Smooth muscle cell (in vitro differentiated cells): ENCODE measurements around the gene ZFY. TPM values are rescaled to one million over a fixed set of nuclear protein-coding genes. Genes with fewer than 3 reads are reported as not detected.

Experiments used
- DNase-seq: peaks from one replicate; lab custom pipeline; 2025; ENCODE audit not compliant: unreplicated experiment; lab: John Stamatoyannopoulos, UW
- H2AFZ ChIP-seq: fragments of 200-600 bp; sonication (generic); 2 replicates; pipeline ENCODE4 v1.6.0; 2016; ENCODE audit warnings: antibody characterized with exemption, low read depth, mild to moderate bottlenecking
- H3F3A ChIP-seq: fragments of 200-600 bp; sonication (generic); 2 replicates; pipeline ENCODE4 v1.6.0; 2017; ENCODE audit warnings: antibody characterized with exemption, low read depth
- H3K27ac ChIP-seq: fragments of 200-600 bp; sonication (generic); 2 replicates; pipeline ENCODE4 v1.5.1; 2016; ENCODE audit warnings: low read depth, mild to moderate bottlenecking
- H3K27me3 ChIP-seq: fragments of 200-600 bp; sonication (generic); 2 replicates; pipeline ENCODE4 v1.6.1; 2016; ENCODE audit warnings: low read depth, mild to moderate bottlenecking
- H3K36me3 ChIP-seq: fragments of 200-600 bp; sonication (generic); 2 replicates; pipeline ENCODE4 v1.5.1; 2016; ENCODE audit warnings: low read depth
- H3K4me1 ChIP-seq: fragments of 200-600 bp; sonication (generic); 2 replicates; pipeline ENCODE4 v1.5.1; 2016; ENCODE audit warnings: low read depth
- H3K4me2 ChIP-seq: fragments of 200-600 bp; sonication (generic); 2 replicates; pipeline ENCODE4 v1.6.0; 2016; ENCODE audit warnings: mild to moderate bottlenecking
- H3K4me3 ChIP-seq: fragments of 200-600 bp; sonication (generic); 2 replicates; pipeline ENCODE4 v1.5.1; 2016; ENCODE audit warnings: mild to moderate bottlenecking
- H3K79me2 ChIP-seq: fragments of 200-600 bp; sonication (generic); 2 replicates; pipeline ENCODE4 v1.6.0; 2016; ENCODE audit warnings: low read depth, mild to moderate bottlenecking
- H3K9ac ChIP-seq: fragments of 200-600 bp; sonication (generic); 2 replicates; pipeline ENCODE4 v1.6.0; 2016; ENCODE audit warnings: low read depth
- H3K9me3 ChIP-seq: fragments of 200-600 bp; sonication (generic); replicated peaks from 2 replicates; pipeline ENCODE4 v1.5.1; 2016; ENCODE audit warnings: low read depth
- H4K20me1 ChIP-seq: fragments of 200-600 bp; sonication (generic); 2 replicates; pipeline ENCODE4 v1.6.0; 2016; ENCODE audit warnings: low read depth
- CTCF ChIP-seq: fragments of 200-600 bp; sonication (generic); IDR thresholded peaks from 2 replicates; pipeline ENCODE4 v1.5.1; 2017; ENCODE audit warnings: borderline replicate concordance, mild to moderate bottlenecking, antibody characterized with exemption; ENCODE audit not compliant: insufficient read depth, poor library complexity, severe bottlenecking
- WGBS: methylation state at CpG from one replicate; pipeline ENCODE4 v1.1.7; 2016; ENCODE audit warnings: low lambda C conversion rate; 5-methylcytosine and 5-hydroxymethylcytosine counted together
- polyA plus RNA-seq: library from polyadenylated mRNA; unstranded; fragments of >200 nt; fragmentation: Nextera tagmentation; extraction: Ambion mirVana; gene quantifications from 2 replicates; pipeline ENCODE4 v1.2.1, GENCODE V29; 2016
- total RNA-seq: library from RNA; depleted of rRNA; stranded (reverse); fragments of >200 nt; gene quantifications from 2 replicates; pipeline ENCODE4 v1.2.3, GENCODE V29; 2014

ZFY gene
- total RNA-seq, result not detected in 2 replicates
- not detected in 2 replicates for polyA plus RNA-seq

GRCh38 chrY:2934861-2935715, at the start of gene ZFY:
ZFY (plus strand) TSS chrY:2935381; CDS start chrY:2953937, 18,556 bp downstream.
- Histone ChIP-seq H3K27me3 (no peaks in the 10 kb centered on the region), H3K36me3 (no peaks in the 10 kb centered on the region), H3F3A (no peaks in the 10 kb centered on the region), H2AFZ (no peak within 1 kb of the TSS), H3K4me2 (no peak within 1 kb of the TSS), H3K79me2 (no peaks in the 10 kb centered on the region), H3K9ac (no peak within 1 kb of the TSS), H3K27ac (no peak within 1 kb of the TSS), H3K9me3 (no peaks in the 10 kb centered on the region), H3K4me3 (no peak within 1 kb of the TSS), H3K4me1 (no peaks in the 10 kb centered on the region), H4K20me1 (no peaks in the 10 kb centered on the region)
- no peak for DNase-seq
- no peak for TF ChIP-seq CTCF
- no CpG with 5 or more reads among the region's 91 CpGs for WGBS

- Histone ChIP-seq H3K4me3 (no peak overlapping the region), H3K79me2 (no peaks in the 10 kb centered on the region), H3K9ac (no peak overlapping the region), H3K27me3 (no peaks in the 10 kb centered on the region), H3F3A (no peaks in the 10 kb centered on the region), H3K27ac (no peak overlapping the region), H3K9me3 (no peaks in the 10 kb centered on the region), H3K36me3 (no peaks in the 10 kb centered on the region), H3K4me1 (no peaks in the 10 kb centered on the region), H4K20me1 (no peaks in the 10 kb centered on the region), H2AFZ (no peak overlapping the region), H3K4me2 (no peak overlapping the region)
- no CpG with 5 or more reads among the region's 3 CpGs for WGBS
- no peak for TF ChIP-seq CTCF
- no peak for DNase-seq
Measured at GRCh38 chrY:2885880-2886279, 49.3 kb upstream of the ZFY start.

GRCh38 chrY:2887386-2887785, 47.8 kb upstream of the ZFY start:
- no peak for TF ChIP-seq CTCF
- Histone ChIP-seq H4K20me1 (no peaks in the 10 kb centered on the region), H3K4me2 (no peak overlapping the region), H3K36me3 (no peaks in the 10 kb centered on the region), H3K27me3 (no peaks in the 10 kb centered on the region), H3K4me3 (no peak overlapping the region), H3F3A (no peaks in the 10 kb centered on the region), H3K27ac (no peak overlapping the region), H3K4me1 (no peaks in the 10 kb centered on the region), H3K9ac (no peak overlapping the region), H3K79me2 (no peaks in the 10 kb centered on the region), H2AFZ (no peak overlapping the region), H3K9me3 (no peaks in the 10 kb centered on the region)
- WGBS, result no CpG with 5 or more reads among the region's 5 CpGs
- no peak for DNase-seq

GRCh38 chrY:2887955-2888354, 47.2 kb upstream of the ZFY start:
- H3K36me3 ChIP-seq, result no peaks in the 10 kb centered on the region
- H3K4me2 ChIP-seq, result no peak overlapping the region
- H4K20me1 ChIP-seq, result no peaks in the 10 kb centered on the region
- H3K9me3 ChIP-seq, result no peaks in the 10 kb centered on the region
- no peak for DNase-seq
- no peak overlapping the region for H2AFZ ChIP-seq
- no peaks in the 10 kb centered on the region for H3F3A ChIP-seq
- H3K27ac ChIP-seq, result no peak overlapping the region
- no peak overlapping the region for H3K9ac ChIP-seq
- no peaks in the 10 kb centered on the region for H3K79me2 ChIP-seq
- TF ChIP-seq CTCF, result no peak
- no peaks in the 10 kb centered on the region for H3K27me3 ChIP-seq
- H3K4me3 ChIP-seq, result no peak overlapping the region
- no CpG with 5 or more reads among the region's 3 CpGs for WGBS
- no peaks in the 10 kb centered on the region for H3K4me1 ChIP-seq
